B cell (primary cell): ENCODE results near the gene KIF26B. TPM values are rescaled to one million over a fixed set of nuclear protein-coding genes. Genes with fewer than 3 reads are reported as not detected.

ENCODE experiments used
- ATAC-seq: fragments of 200-7000 bp; cut with Tn5 transposase; one replicate; pipeline ENCODE4 v1.10.0; 2021; ENCODE audit warnings: low read depth, mild to moderate bottlenecking, moderate number of reproducible peaks, moderate library complexity
- CTCF ChIA-PET: fragments of 350-600 bp; sonication (Branson Sonifier 250); formaldehyde crosslinking; loops from one replicate; lab custom pipeline; 2021; ENCODE audit warnings: antibody characterized with exemption, inconsistent platforms; lab: Charles Lee
- POLR2A ChIA-PET: fragments of 350-600 bp; sonication (Branson Sonifier 250); formaldehyde crosslinking; loops from one replicate; lab custom pipeline; 2021; ENCODE audit warnings: antibody characterized with exemption; lab: Charles Lee
- DNase-seq: peaks from one replicate; pipeline ENCODE4 v3.0.0; 2013
- H2AFZ ChIP-seq: 2 replicates; pipeline ENCODE4 v1.6.1; 2012; ENCODE audit warnings: mild to moderate bottlenecking, low read depth, low read length; ENCODE audit not compliant: insufficient read depth, poor library complexity, severe bottlenecking
- H3K27ac ChIP-seq, 2 donors: 1 replicate in 1 of 2; 2 replicates in 1 of 2; pipeline ENCODE4 v1.5.1; 2012 to 2013; ENCODE audit warnings: low read length in 2 of 2, mild to moderate bottlenecking in 2 of 2, moderate library complexity in 1 of 2
- H3K27me3 ChIP-seq, 4 experiments: fragments of 200-600 bp in 1 of 4; sonication (generic) in 1 of 4; replicated peaks in 1 of 4; 1 replicate in 2 of 4; 2 replicates in 2 of 4; pipeline versions ENCODE4 v1.6.1 to v1.7.0; 2013 to 2016; ENCODE audit warnings: low read length in 3 of 4, mild to moderate bottlenecking in 2 of 4, mixed read lengths in 1 of 4, moderate library complexity in 1 of 4; ENCODE audit not compliant: insufficient read depth in 4 of 4, control insufficient read depth in 3 of 4; ENCODE audit errors: control extremely low read depth in 1 of 4
- H3K36me3 ChIP-seq, 2 experiments: replicated peaks in 1 of 2; 1 replicate in 1 of 2; 2 replicates in 1 of 2; pipeline versions ENCODE4 v1.6.1 to v1.7.1; 2013; ENCODE audit warnings: low read length in 1 of 2; ENCODE audit not compliant: insufficient read depth in 2 of 2, control insufficient read depth in 1 of 2; ENCODE audit errors: control extremely low read depth in 1 of 2, extremely low read depth in 1 of 2
- H3K4me1 ChIP-seq, 2 donors: fragments of 200-600 bp in 1 of 2; sonication (generic) in 1 of 2; 1 replicate in 1 of 2; 2 replicates in 1 of 2; pipeline versions ENCODE4 v1.5.1 to v1.6.1; 2013 to 2017; ENCODE audit warnings: low read length in 2 of 2; ENCODE audit not compliant: control insufficient read depth in 2 of 2, insufficient read depth in 2 of 2
- H3K4me2 ChIP-seq: replicated peaks from 2 replicates; pipeline ENCODE3; 2012; ENCODE audit warnings: mild to moderate bottlenecking, low read depth, low read length; ENCODE audit not compliant: poor library complexity, severe bottlenecking
- H3K4me3 ChIP-seq, 5 experiments: fragments of 200-600 bp in 1 of 5; sonication (generic) in 1 of 5; 1 replicate in 3 of 5; 2 replicates in 2 of 5; pipeline versions ENCODE4 v1.5.1 to v1.7.0; 2011 to 2016; ENCODE audit warnings: low read length in 4 of 5, mild to moderate bottlenecking in 4 of 5, low read depth in 2 of 5, control low read depth in 1 of 5, moderate library complexity in 1 of 5; ENCODE audit not compliant: insufficient read depth in 1 of 5; ENCODE audit errors: control extremely low read depth in 1 of 5, extremely low read depth in 1 of 5
- H3K79me2 ChIP-seq: fragments of 200-600 bp; sonication (generic); one replicate; pipeline ENCODE4 v1.6.0; 2016; ENCODE audit warnings: low read length; ENCODE audit not compliant: control insufficient read depth, insufficient read depth
- H3K9ac ChIP-seq: fragments of 200-600 bp; sonication (generic); 2 replicates; pipeline ENCODE4 v1.6.1; 2017; ENCODE audit warnings: mild to moderate bottlenecking, low read length, moderate library complexity
- H3K9me3 ChIP-seq, 3 donors: one replicate each; pipeline versions ENCODE4 v1.6.1 to v1.7.1; 2013; ENCODE audit warnings: low read length in 2 of 3; ENCODE audit not compliant: control insufficient read depth in 2 of 3, insufficient read depth in 1 of 3; ENCODE audit errors: control extremely low read depth in 1 of 3
- H4K20me1 ChIP-seq: 2 replicates; pipeline ENCODE4 v1.6.0; 2012; ENCODE audit warnings: mild to moderate bottlenecking, low read length; ENCODE audit not compliant: insufficient read depth, control insufficient read depth, poor library complexity, severe bottlenecking
- H3K27ac Mint-ChIP-seq: one replicate; pipeline ENCODE4 v1.8.0; 2021; ENCODE audit warnings: mixed read lengths
- H3K27me3 Mint-ChIP-seq: one replicate; pipeline ENCODE4 v1.8.0; 2021; ENCODE audit warnings: mixed read lengths
- H3K4me1 Mint-ChIP-seq: one replicate; pipeline ENCODE4 v1.8.0; 2021; ENCODE audit warnings: mixed read lengths
- H3K4me3 Mint-ChIP-seq: one replicate; pipeline ENCODE4 v1.8.0; 2021; ENCODE audit warnings: mixed read lengths
- H3K9me3 Mint-ChIP-seq: one replicate; pipeline ENCODE4 v1.8.0; 2022; ENCODE audit warnings: mixed read lengths; ENCODE audit not compliant: insufficient read depth
- CTCF ChIP-seq: fragments of 200-600 bp; IDR thresholded peaks from one replicate; pipeline ENCODE4 v1.8.0; 2022; ENCODE audit warnings: antibody characterized with exemption, mild to moderate bottlenecking
- EZH2 ChIP-seq: IDR thresholded peaks from 2 replicates; pipeline ENCODE4 v1.6.1; 2012; ENCODE audit warnings: borderline replicate concordance, low read depth, mild to moderate bottlenecking, moderate library complexity, low read length; ENCODE audit not compliant: insufficient read depth, poor library complexity, severe bottlenecking
- whole genome bisulfite sequencing: methylation state at CpG from one replicate; pipeline ENCODE4 v1.1.5; 2013; ENCODE audit warnings: missing lambda C conversion rate; ENCODE audit not compliant: insufficient coverage; 5-methylcytosine and 5-hydroxymethylcytosine counted together
- intact Hi-C: fragments of 100-400 bp; cut with micrococcal nuclease; formaldehyde crosslinking; loops from one replicate; pipeline ENCODE4 v1.10.0; 2022
- polyA plus RNA-seq: library from polyadenylated mRNA; depleted of rRNA; stranded (reverse); fragments of >200 nt; gene quantifications from 2 replicates; pipeline ENCODE4 v1.2.3, GENCODE V29; 2012
- total RNA-seq, 2 donors: library from RNA; stranded (reverse); fragments of 120-200 nt in 1 of 2; gene quantifications; 1 replicate in 1 of 2; 2 replicates in 1 of 2; pipeline versions ENCODE4 v1.2.3 to v1.2.4, GENCODE V29; 2013 to 2022

Gene KIF26B
- total and polyA plus RNA-seq, 2 donors (not counting 1 experiment from before 2014, with no cell fraction given), result 0.62 TPM; not detected in 1

GRCh38 chr1:245622332-245623014 is 467.7 kb downstream of the KIF26B start:
- Mint-ChIP-seq H3K4me1 (no peaks in the 10 kb centered on the region), H3K9me3 (no peaks in the 10 kb centered on the region), H3K27ac (no peak overlapping the region), H3K27me3 (peaks cover 24% of the 10 kb centered on the region), H3K4me3 (no peak overlapping the region)
- ATAC-seq (no peak), DNase-seq (no peak)
- no peaks in the 10 kb centered on the region for H3K9me3 ChIP-seq
- WGBS, result 95% methylated on average over 16 of the region's 18 CpGs
- H2AFZ ChIP-seq, result no peak overlapping the region
- no peaks in the 10 kb centered on the region for H3K36me3 ChIP-seq
- no peak overlapping the region for H3K27ac ChIP-seq
- intact Hi-C loops, result no loop called here
- H3K4me3 ChIP-seq, result no peak overlapping the region
- H3K27me3 ChIP-seq, result peaks cover 0 to 2% (median 0%) of the 10 kb centered on the region in 4 experiments
- H3K4me2 ChIP-seq, result no peak overlapping the region
- no peaks in the 10 kb centered on the region for H4K20me1 ChIP-seq
- H3K4me1 ChIP-seq, result no peaks in the 10 kb centered on the region
- ChIA-PET POLR2A (no interaction called here), CTCF (no interaction called here)
- TF ChIP-seq CTCF (no peak), EZH2 (no peak)
- no peak overlapping the region for H3K9ac ChIP-seq
- H3K79me2 ChIP-seq, result no peaks in the 10 kb centered on the region

GRCh38 chr1:245641384-245641783 is 486.6 kb downstream of the KIF26B start:
- POLR2A ChIA-PET, result no interaction called here
- intact Hi-C loops, result no loop called here
- no peak overlapping the region for H3K4me2 ChIP-seq
- no CpG with 5 or more reads among the region's 1 CpG for WGBS
- CTCF ChIA-PET, result no interaction called here
- no peaks in the 10 kb centered on the region for H3K79me2 ChIP-seq
- ATAC-seq (no peak), DNase-seq (no peak)
- H4K20me1 ChIP-seq, result no peaks in the 10 kb centered on the region
- H3K4me3 Mint-ChIP-seq, result no peak overlapping the region
- H3K4me1 ChIP-seq, result no peaks in the 10 kb centered on the region
- peaks cover 0 to 6% (median 2%) of the 10 kb centered on the region in 4 experiments for H3K27me3 ChIP-seq
- H3K36me3 ChIP-seq, result no peaks in the 10 kb centered on the region
- H3K9ac ChIP-seq, result no peak overlapping the region
- peaks cover 23% of the 10 kb centered on the region for H3K9me3 Mint-ChIP-seq
- H2AFZ ChIP-seq, result no peak overlapping the region
- no peak overlapping the region for H3K27ac ChIP-seq
- no peak for TF ChIP-seq CTCF
- no peak for TF ChIP-seq EZH2
- peaks cover 7% of the 10 kb centered on the region for H3K27me3 Mint-ChIP-seq
- peaks cover 5 to 28% (median 15%) of the 10 kb centered on the region in 3 donors for H3K9me3 ChIP-seq
- H3K4me3 ChIP-seq, result no peak overlapping the region
- no peak overlapping the region for H3K27ac Mint-ChIP-seq
- H3K4me1 Mint-ChIP-seq, result peaks cover 12% of the 10 kb centered on the region
